GM19238 (cell line): ENCODE measurements around the gene S100A1.
"Not testable (repeated sequence)": the region's sequence is repeated elsewhere in the genome, so short reads cannot be mapped to it uniquely, and the experiment has no call there.

Source experiments
- DNase-seq: peaks from one replicate; pipeline ENCODE4 v3.0.0; 2011; ENCODE audit warnings: low spot score; ENCODE audit not compliant: insufficient read length

Gene S100A1

DNA sequence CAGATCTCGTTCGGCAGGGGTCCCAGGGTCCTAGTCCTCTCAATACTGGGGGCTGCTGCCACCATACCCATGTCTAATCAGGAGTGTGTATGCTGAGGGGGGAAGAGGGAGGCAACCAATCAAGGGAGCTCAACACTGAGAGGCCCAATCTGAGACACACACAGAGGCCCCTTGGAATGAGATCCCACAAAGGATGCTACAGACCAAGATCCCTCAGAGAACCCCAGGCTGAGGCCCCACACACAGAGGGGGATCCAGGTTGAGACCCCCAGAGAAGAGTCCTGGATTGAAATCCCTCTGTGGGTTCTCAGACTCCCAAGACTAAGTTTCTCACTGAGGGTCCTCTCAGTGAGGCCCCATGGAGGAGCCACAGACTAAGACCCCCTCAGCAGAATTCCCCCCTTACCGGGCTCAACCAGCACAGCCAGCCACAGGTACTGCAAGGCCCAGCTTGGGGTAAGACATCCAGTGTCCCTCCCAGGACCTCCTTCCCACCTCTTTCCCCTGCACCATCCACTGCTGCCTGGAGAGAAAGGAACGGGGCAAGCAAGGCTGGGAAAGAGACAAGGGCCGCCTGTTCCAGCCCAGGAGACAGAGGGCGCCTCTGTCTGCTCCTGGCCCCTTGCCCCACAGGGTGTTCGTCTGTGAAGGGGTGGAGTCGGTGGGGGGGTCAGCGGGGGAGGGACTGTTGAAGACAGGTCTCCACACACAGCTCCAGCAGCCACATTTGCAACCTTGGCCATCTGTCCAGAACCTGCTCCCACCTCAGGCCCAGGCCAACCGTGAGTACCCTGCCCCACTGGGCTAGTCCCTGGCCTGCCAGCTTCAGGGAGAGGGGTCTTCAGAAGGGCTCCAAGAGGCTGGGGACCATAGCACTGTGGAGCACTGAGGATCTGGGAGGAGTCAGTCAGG is at the start of gene S100A1:
S100A1 (plus strand) TSS at position 720 of the 912 bp plus-strand sequence. CDS start 2,088 bp downstream, outside the sequence.
- DNase-seq, result no peak

DNA sequence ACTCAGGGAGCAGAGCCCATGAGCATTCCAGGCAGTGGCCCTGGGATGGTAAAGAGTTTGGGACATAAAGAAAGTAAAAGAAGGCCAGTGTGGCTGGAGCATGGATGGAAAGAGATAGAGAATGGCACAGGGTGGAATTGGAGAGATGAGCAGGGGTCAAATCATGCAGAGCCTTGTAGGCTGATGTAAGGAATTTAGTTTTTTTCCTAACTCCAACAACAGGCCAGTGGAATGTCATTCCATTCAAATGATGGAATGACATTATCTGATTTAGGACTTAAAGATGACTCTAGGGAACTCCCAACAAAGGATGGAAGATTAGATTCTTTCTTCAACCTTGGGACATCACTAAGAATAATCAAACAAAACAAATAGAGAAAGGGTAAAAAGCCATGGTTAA is 49.7 kb upstream of the S100A1 start:
- no peak for DNase-seq

DNA sequence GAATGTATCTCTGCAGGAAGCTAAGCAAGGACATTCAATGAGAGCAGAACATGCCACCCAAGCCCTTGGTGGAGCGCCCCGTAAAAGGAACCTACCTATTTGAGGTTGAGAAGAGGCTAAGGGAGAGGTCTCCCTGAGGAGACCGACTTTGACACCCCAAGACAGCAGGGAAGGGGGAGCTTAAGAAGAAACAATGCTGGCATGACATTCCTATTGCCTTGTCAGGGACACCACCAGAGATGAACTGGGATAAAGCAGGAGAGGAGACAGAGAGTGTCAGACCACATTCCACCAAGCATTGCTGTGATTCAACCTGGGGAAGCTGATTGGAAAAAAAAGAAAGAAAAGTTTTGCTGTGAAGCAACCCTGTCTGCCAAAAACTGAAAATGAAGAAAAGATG is 49.3 kb upstream of the S100A1 start:
- no peak for DNase-seq

DNA sequence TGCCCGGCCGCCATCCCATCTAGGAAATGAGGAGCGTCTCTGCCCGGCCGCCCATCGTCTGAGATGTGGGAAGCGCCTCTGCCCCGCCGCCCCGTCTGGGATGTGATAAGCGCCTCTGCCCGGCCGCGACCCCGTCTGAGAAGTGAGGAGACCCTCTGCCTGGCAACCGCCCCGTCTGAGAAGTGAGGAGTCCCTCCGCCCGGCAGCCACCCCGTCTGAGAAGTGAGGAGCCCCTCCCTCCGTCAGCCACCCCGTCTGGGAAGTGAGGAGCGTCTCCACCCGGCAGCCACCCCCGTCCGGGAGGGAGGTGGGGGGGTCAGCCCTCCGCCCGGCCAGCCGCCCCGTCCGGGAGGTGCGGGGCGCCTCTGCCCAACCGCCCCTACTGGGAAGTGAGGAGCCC is 45.4 kb upstream of the S100A1 start:
- DNase-seq, result not testable (repeated sequence)

DNA sequence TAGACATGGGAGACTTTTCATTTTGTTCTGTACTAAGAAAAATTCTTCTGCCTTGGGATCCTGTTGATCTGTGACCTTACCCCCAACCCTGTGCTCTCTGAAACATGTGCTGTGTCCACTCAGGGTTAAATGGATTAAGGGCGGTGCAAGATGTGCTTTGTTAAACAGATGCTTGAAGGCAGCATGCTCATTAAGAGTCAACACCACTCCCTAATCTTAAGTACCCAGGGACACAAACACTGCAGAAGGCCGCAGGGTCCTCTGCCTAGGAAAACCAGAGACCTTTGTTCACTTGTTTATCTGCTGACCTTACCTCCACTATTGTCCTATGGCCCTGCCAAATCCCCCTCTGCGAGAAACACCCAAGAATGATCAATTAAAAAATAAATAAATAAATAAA is 44.7 kb upstream of the S100A1 start:
- DNase-seq, result not testable (repeated sequence)

DNA sequence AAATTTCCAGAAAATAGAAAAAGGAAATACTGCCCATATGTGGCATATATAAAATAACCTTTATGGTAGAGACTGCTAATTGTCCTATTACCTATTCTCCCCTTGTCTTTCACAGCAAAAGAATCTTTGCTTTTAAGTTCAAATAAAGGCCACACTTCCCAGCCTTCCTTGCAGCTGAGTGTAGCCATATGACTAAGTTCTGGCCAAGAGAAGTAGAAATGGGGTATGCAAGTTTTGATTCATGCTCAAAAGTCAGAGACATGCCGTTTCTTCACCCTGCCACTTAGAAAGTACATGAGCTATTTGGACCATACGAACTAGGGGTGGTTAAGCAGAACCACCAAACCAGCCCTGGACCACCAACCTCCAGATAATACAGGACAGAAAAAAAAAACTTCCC is 44.3 kb upstream of the S100A1 start:
- no peak for DNase-seq

DNA sequence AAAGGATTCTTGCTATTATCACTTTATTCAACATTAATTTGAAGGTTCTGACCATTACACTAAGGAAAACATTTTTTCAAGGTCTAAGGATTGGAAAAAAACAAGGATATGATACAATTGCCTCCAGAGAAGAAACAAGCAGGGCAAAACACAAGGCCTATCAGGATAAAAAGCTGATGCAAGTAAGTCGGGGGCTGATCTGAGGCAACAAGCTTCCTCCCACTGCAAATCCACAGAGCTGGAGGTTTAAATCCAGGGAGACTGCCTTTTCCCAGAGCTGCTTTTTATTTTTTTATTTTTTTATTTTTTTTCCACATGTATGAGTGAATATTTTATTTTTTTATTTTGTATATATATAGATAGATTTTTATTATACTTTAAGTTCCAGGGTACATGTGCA is 43.2 kb upstream of the S100A1 start:
- no peak for DNase-seq

DNA sequence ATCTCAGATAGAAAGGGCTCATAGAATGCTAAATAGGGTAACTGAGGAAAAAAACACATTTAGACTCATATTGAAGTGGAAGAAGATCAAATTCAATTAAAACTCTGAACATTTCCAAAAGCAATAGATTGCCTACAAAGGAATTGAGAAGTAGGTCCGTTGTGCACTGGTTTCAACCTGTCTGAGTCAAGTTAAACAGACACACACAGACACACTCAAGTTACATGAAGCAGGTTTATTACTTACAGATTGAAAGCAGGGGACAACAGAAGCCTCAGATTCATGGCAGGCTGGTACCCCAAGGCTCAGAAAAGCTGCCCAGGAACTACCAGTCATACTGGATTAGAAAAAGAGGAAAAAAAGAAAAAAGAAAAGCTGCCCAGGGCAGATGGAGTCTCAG is 41.9 kb upstream of the S100A1 start:
- DNase-seq, result no peak

DNA sequence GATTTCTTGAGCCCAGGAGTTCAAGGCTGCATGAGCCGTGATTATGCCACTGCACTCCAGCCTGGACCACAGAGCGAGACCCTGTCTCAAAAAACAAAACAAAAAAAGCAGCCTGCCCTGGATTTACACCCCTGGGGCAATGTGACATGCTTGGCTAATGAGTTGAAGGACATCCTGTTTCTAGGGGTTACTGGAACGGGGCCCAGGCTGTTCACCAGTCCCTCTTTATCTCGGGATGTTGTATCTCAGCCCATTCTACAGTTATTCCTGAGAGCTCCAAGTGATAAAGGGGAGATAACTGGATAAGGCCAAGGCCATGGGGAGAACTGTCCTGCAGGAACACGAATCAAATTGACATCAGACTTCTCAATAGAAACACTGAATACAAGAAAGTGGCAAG is 40.9 kb upstream of the S100A1 start:
- no peak for DNase-seq

DNA sequence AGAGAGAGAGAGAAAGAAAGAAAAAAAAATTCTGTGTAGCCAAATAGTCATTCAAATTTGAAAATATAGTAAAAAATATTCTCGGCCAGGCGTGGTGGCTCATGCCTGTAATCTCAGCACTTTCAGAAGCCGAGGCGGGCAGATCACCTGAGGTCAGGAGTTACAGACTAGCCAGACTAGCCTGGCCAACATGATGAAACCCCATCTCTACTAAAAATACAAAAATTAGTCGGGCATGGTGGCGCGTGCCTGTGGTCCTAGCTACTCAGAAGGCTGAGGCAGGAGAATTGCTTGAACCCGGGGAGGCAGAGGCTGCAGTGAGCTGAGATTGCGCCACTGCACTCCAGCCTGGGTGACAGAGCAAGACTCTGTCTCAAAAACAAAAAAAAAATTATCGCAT is 40.2 kb upstream of the S100A1 start:
- not testable (repeated sequence) for DNase-seq

DNA sequence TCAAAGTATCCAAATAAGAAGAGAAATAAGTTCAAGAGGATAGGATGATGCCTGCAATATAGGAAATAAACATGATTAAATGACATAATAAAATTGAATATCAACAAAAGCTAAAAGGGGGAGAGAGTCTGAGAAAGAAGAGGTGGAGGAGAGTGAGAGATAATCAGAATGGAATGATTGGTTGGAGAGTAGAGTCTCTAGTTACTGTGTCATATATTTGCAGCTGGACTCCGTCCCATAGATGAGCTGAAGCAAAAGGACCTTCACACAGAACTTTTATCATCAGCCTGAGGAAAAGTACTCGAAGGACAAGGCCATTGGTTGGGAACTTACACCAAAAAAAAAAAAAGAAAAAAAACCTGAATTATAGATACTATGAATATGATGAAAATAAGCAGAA is 39.8 kb upstream of the S100A1 start:
- DNase-seq, result no peak

DNA sequence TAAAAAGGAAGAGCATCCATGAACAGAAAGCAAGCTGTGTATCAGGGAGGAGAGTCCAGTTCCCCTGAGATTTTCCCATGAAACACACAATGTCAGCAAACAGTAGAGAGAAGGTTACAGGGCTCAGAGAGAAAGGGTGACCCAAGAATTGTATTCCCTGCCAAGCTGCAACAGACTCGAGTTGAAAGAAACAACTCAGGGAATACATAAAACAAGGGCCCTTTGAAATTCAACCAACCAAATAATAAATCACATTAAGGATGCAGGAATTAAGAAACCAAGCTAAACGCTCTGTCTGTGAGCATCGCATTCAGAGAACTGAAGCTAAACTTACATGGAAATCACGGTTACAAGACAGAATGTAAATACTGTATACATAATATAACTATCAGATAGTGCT is 35.5 kb upstream of the S100A1 start:
- no peak for DNase-seq

DNA sequence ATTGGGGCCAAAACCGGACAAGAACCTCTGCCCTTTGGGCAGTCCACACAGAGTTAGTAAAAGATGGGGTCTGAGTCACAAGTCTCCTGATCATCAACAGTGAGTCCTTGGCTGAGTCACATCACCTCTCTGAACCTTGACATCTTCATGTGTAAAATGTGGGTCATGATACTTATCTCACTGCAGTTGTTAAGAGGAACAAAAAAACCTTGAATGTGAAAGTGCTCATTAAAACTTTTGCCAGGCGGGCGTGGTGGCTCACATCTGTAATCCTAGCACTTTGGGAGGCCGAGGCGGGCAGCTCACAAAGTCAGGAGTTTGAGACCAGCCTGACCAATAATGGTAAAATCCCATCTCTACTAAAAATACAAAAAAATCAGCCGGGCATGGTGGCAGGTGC is 31.0 kb upstream of the S100A1 start:
- no peak for DNase-seq

DNA sequence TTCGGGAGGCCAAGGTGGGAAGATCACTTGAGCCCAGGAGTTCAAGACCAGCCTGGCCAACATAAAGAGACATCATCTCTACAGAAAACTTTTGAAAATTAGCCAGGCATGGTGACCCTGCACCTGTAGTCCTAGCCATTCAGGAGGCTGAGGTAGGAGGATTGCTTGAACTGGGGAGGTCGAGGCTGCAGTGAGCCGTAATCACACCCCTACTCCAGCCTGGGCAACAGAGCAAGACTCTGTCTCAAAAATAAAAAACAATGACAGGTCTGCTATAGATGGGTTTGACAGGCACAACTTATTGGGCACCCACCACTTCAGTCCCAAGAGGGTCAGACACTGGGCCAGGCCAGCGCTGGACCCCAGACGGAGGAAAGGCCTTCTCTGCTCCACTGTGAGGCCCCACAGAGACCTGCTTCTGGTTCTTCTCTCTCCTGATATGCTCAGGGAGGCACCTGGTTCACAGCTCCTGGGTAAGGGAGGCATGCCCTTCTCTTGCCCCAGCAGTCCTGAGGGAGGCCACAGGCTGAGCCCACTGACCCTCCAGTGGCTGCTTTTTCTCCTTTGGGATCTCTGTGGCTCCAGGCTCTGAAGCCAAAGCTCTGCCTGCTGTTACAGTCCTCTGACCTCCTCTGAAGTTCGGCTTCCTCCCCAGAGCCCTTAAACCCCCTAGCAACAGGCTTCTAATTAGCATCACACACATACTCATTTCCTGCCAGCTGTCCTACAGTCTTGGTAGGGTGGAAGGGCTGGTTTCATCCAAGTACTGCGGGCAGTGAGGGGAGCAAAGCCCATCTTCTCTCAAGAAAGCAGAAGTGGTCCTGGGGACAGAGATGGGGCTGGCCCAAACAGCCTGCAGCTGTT is 29.7 kb upstream of the S100A1 start:
- DNase-seq, result peak; percentile 88

DNA sequence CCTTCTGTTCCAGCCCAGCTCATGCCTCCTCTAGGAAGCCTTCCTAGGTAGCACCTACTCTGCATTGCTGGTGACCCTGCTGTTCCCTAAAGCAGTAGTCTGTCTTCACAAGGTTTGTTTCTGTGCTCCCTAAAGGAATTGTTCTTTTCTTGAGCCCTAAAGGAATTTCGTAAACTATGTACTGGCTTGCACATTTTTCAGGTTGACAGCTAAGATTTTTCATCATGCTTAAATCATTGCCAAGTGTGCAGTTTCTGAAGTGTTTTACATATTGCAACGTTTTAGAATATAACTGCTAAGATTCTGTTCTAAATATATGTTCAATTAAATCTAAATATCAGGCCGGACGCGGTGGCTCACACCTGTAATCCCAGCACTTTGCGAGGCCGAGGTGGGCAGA is 28.4 kb upstream of the S100A1 start:
- DNase-seq, result no peak

DNA sequence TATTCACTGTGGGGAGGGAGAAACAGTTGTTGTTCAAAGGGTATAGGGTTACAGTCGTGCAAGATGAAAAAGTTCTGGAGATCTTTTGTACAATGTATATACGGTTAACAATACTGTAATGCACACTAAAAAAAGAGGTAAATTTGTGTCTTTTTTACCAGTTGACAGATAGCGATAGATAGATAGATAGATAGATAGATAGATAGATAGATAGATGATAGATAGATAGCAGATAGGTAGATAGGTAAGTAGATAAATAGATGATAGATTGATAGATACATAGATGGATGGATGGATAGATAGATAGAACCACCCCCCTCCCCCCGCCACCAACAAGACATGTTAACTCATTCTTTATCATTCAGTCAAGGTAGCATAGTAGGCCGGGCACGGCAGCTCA is 25.5 kb upstream of the S100A1 start:
- no peak for DNase-seq

DNA sequence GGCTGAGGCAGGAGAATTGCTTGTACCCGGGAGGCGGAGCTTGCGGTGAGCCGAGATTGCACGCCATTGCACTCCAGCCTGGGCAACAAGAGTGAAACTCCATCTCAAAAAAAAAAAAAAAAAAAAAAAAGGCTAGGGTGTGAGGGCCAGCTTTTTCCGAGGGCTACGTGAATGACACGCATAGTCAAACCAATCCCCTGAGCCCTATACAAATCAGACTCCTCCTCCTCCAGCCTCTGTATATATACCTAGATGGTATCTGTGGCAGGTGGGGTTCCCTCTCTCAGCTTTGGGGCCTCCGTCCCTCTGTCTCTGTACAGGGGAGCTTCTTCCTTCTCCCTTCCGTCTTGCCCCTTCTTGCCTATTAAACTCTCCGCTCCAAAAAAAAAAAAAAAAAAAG is 22.0 kb upstream of the S100A1 start:
- DNase-seq, result no peak

DNA sequence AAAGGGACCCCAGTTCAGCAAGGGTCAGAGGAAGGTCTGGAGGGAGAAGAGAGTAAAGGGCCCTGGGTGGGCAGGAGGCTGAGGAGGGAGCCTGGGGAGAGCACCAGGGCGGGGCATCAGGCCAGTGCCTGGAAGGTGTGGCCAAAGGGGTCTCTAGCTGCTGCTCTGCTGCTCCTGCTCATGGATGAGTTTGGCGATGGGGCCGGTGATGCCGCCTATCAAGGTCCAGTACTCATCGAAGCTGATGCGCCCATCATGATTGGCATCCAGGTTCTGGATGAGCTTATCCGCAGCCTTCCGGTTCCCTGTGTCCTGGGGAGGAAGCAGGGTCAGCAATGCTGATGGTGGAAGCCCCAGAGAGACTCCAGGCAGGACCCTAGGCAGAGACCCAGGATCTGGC is 20.9 kb upstream of the S100A1 start:
- DNase-seq, result no peak

DNA sequence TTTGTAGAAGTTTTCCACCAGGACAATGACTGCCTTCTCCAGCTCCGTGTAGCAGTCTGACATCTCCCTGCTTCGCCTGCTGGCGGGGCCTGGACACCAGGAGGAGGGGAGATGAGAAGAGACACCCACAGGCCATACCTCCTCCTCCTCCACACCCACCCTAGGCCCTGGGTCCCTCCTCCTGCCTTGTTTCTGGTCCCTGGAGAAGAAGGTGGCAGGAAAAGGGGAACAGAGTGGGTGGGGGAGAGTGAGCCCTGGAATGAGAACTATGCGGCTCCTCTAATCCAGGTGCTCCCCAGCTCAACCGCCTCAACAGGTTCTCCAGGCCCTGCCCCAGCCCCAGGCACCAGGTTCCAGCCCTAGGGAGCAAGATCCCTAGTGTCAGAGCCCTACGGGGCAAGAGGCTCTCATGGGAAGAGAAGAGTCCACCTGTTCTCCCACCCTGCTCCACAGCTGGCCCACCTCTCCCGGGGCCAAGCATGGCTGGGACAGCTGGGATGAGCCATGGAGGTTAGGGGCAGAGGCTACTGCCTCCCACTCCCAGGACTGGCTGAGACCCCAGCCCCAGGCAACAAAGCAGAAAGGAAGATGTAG is 20.0 kb upstream of the S100A1 start:
- no peak for DNase-seq

DNA sequence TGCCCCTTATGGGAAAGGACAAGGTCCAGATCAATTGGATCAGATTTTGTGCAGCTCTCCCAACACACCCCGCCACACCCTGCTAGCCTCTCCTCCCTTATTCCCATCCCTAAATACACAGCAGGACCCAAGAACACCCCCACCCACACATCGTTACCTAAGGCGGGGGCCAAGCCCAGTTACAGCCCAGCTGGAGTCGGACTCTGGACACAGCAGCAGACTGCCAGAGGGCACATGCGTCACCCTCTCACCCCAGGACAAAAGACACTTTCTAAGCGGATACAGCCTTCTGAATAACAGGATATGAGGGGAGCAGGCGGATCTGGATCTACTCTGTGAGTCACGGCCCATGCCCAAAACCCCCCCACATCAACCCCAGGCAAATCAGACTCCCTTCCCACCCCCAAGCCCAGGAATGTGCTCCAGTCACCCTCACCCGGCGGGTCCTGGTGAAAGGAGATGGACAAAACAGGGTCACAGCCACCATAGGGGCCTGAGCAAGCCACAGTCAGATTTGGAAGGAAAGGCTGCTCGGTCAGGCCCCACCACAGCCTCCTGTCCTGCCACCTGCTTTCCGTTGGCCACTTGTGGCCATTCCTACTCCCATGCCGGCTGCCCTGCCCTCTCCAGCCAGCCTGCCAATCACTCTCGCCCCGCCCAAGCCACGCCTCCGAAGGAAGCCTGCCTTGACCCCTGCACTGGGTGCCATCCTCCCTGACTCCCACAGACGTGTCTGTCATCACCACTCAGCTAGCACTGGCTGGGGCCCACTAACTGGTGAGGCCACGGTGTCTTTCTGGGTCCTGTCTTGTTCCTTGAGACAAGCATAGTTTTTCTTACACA is 19.3 kb upstream of the S100A1 start:
- no peak for DNase-seq

DNA sequence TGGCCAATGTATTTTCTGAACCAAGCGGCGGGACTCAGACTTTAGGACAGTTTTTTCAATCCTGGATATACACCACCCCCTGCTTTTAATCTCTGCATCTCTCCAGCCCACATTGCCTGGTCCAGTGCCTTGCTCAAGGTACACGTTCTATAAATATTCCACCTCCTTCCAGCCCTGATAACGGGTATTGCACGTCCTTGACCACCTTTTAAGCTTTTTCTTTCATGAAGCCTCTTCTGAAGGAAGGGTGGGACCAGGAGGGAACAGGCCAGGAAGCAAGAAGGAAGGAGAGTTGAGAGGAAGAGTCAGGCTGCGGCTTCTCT is 18.7 kb upstream of the S100A1 start:
- DNase-seq, result no peak
